Bronchial epithelial cell (primary cell): ENCODE data around the gene MYB. TPM values are rescaled to one million over a fixed set of nuclear protein-coding genes. Genes with fewer than 3 reads are reported as not detected.

Experiments
- DNase-seq: peaks from one replicate; pipeline ENCODE4 v3.0.0-alpha.2; 2010; ENCODE audit warnings: low read depth
- FAIRE-seq: peaks from 2 replicates; lab custom pipeline; 2011; peaks lifted over from hg19 to GRCh38; lab: Jason Lieb, UNC
- H3K27me3 ChIP-seq: 2 replicates; pipeline ENCODE4 v1.5.1; 2011; ENCODE audit warnings: low read length; ENCODE audit not compliant: control insufficient read depth, insufficient read depth
- H3K36me3 ChIP-seq: 2 replicates; pipeline ENCODE4 v1.5.1; 2011; ENCODE audit warnings: low read length; ENCODE audit not compliant: control insufficient read depth, insufficient read depth
- H3K4me3 ChIP-seq: 2 replicates; pipeline ENCODE4 v1.5.1; 2011; ENCODE audit warnings: mild to moderate bottlenecking, low read depth, low read length, control low read depth
- CTCF ChIP-seq: IDR thresholded peaks from 2 replicates; pipeline ENCODE4 v1.5.1; 2011; ENCODE audit warnings: mild to moderate bottlenecking, moderate library complexity, low read length, control low read depth, inconsistent platforms; ENCODE audit not compliant: insufficient read depth, severe bottlenecking
- total RNA-seq: library from RNA; depleted of rRNA; stranded (reverse); fragments of >200 nt; gene quantifications from 2 replicates; pipeline ENCODE4 v1.2.1, GENCODE V29; 2014

Gene MYB
- total RNA-seq, 1 donor from 2014 or later = under 0.01 TPM

DNA sequence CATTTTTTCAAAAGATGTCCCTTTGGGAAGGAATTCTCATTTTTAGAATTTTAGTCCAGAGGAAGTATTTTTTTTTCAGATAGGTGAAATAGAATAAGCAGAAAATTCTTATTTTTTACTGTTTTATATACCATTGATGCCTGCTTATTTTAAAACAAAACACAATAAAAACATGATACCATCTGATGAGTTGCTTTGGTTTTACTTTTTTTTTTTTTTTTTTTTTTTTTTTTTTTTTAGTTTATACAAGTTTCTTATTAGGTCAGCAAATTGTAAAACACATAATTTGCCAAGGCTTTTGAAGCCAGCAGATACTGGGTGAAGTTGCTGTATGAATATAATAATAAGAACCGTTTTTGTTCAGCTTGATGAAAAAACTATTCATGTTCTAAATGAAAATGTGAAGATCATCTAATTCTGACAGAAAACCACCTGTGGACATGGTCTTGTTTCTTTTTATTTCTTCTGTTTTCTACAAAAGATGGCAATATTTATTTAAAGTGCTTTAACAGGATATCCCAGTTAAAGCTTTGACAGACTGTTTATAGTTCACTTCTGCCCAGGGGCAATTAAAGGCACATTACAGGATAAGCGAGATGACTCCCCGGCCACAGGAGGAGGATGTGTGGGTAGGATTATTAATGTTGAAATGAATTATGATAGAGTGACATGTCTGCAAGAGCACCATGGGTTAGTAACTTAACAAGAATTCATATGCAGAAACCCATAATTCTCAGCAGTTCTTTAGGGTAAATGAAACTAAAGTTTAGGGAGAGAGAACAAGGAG is 31.1 kb downstream of the MYB start:
- TF ChIP-seq CTCF = no peak
- H3K27me3 ChIP-seq = no peaks in the 10 kb centered on the region
- no peaks in the 10 kb centered on the region for H3K36me3 ChIP-seq
- DNase-seq (peak; percentile 62), FAIRE-seq (no peak)
- H3K4me3 ChIP-seq = no peak overlapping the region

DNA sequence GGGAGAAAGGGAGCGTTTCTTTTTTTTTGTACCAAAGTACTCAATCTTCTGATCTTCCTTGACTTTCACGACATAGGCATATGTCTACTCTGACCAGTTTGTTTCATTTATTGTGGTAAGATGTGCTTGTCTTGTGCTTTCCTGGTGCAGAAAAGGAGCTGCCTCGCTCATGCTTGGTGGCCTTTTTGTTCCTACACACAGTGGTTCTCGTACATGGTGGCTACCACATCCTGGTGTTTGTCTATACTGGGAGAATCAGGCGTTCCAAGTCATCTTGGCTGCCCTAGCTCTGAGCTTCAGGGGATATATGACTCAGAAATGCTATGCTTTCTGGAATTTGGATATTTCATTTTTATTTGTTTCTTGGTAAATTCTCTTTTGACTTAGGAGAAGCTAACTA is 31.8 kb downstream of the MYB start:
- no peak for TF ChIP-seq CTCF
- FAIRE-seq (no peak), DNase-seq (peak; percentile 9)
- no peak overlapping the region for H3K4me3 ChIP-seq
- no peaks in the 10 kb centered on the region for H3K36me3 ChIP-seq
- no peaks in the 10 kb centered on the region for H3K27me3 ChIP-seq

DNA sequence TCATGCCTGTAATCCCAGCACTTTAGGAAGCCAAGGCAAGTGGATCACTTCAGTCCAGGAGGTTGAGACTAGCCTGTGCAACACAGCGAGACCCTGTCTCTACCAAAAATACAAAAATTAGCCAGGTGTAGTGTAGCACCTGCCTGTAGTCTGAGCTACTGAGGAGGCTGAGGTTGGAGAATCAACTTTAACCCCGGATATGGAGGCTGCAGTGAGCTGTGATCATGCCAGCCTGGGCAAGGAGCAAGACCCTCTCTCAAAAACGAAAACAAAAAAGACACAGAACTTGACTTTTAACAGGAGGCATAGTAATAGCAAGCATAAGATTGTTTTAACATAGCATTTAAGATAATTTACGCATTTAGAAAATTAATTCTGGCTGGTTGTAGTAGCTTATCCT is 32.5 kb downstream of the MYB start:
- TF ChIP-seq CTCF = no peak
- DNase-seq (no peak), FAIRE-seq (no peak)
- no peaks in the 10 kb centered on the region for H3K27me3 ChIP-seq
- H3K36me3 ChIP-seq = no peaks in the 10 kb centered on the region
- no peak overlapping the region for H3K4me3 ChIP-seq

GRCh38 chr6:135215160-135215559 is 34.1 kb downstream of the MYB start:
- no peak for FAIRE-seq
- TF ChIP-seq CTCF = no peak
- no peak for DNase-seq
- H3K27me3 ChIP-seq = no peaks in the 10 kb centered on the region
- H3K36me3 ChIP-seq = no peaks in the 10 kb centered on the region
- H3K4me3 ChIP-seq = no peak overlapping the region

DNA sequence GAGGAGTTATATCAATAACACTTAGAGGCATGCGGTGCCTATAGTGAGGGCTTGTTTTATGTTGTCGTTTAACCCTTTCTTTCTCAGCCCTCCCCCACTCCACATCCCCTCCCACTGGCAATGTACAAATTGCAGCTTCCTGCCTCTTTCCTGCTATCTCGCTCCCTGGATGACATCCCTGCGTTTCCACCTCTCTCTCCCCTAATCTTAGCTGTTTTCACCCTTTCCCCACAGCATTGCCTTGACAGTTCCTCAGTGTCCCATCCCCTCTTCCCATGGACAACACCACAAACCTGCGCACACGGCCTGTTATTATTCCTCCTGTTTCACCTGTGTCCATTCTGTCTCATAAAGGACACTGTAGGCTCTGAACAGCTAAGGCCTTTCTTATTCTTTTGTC is 34.5 kb downstream of the MYB start:
- no peak for DNase-seq
- Histone ChIP-seq H3K4me3 (no peak overlapping the region), H3K27me3 (no peaks in the 10 kb centered on the region), H3K36me3 (no peaks in the 10 kb centered on the region)
- no peak for TF ChIP-seq CTCF
- FAIRE-seq = no peak

DNA sequence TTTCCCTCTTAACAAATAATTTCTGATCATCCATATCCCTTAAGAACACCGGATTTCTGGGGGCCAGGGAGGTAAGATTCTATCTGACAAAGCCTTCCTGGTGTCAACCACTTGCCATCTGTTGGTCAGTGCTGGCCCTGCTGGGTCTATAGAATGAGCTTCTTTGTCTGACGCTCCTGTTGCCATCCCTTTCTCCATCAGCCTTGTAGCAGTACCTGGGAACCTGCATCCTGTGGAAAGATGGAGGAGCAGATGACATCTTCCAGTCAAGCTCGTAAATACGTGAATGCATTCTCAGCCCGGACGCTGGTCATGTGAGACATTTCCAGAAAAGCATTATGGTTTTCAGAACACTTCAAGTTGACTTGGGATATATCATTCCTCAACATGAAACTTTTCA is 36.6 kb downstream of the MYB start:
- Histone ChIP-seq H3K27me3 (no peaks in the 10 kb centered on the region), H3K36me3 (no peaks in the 10 kb centered on the region), H3K4me3 (no peak overlapping the region)
- no peak for TF ChIP-seq CTCF
- DNase-seq (no peak), FAIRE-seq (no peak)
